NCI-H1436 treated with DMSO at 0.1 percent for 48 hours (cell line): ENCODE results near the gene TP63.

Source experiments
- DNase-seq: peaks from one replicate; lab custom pipeline; 2025; lab: John Stamatoyannopoulos, UW

The TP63 gene

GRCh38 chr3:189927975-189928895, 297.0 kb downstream of the TP63 start:
- DNase-seq: no peak

GRCh38 chr3:189936201-189936945, 305.2 kb downstream of the TP63 start:
- no peak for DNase-seq

GRCh38 chr3:189937302-189938127, 306.3 kb downstream of the TP63 start:
- DNase-seq: no peak

DNA sequence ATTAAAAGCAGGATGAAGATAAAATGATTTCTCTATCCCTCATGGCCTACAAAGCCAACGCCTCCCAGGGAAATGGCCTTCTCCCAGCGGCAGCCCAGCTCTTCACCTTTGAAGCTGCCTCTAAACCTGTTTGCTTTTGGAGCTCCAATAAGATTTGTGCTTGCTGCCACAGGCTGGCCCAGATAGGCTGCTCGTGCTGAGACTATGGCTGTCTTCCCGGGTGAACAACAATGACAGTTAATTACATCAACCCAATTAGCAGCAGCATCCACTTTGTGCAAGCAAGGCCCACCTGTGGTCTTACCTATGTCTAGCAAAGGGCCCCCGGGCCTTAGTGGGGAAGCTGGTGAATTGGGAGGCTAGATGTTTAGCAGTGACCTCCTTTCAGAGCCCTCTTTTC, 309.9 kb downstream of the TP63 start:
- peak; percentile 78 for DNase-seq

DNA sequence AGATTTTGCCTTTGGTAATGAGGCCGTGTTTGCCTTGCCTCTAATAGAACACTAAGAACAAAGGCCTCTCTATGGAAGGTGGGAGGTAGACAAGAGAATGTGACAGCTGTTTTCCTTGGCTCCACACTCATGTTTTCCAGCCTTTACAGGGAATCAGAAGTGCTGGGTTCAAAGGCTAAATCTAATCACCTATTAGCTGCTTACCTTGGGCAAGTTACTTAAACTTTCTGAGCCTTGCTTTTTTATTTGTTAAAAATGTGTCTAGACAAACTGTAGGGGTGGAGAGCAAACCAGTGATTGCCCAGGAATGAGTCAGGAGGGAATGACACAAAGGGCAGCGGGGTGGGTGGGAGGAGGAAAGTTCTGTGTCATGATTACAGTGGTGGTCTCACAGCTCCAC, 310.5 kb downstream of the TP63 start:
- peak; percentile 50 for DNase-seq

GRCh38 chr3:189942948-189943347, 311.8 kb downstream of the TP63 start:
- no peak for DNase-seq

GRCh38 chr3:189944285-189945145, 313.3 kb downstream of the TP63 start:
- DNase-seq: no peak

DNA sequence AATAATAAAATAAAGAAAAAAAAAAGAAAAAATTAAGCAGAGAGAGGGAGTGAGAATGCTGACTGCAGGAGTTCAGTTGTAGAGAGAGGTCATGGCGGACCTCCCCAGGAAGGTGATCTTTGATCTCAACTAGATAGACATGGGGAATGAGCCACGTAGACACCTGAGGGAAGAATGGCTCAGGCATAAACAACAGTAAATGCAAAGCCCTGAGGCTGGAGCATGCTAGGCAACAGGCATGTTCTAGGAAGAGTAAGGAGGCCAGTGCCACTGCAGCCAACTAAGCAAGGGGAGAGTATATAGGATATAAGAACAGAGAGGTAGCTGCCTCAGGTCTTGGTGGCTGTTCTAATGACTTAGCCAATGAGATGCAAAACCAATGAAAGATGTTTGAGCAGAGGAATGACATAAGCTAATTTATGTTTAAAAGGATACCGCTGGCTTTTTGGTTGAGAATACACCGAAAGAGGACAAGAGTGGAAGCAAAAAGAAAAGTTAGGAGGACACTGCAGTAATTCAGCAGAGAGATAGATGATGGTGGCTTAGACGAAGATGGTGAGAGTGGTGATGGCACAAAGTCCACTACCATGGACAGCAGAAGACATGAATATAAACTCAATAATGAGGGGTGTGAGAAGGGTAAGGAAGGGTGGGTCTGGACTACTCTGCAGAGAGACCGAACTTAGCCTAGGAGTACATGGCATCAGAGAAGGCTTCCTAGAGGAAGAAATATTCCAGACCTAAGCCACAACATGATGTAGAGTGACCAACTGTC, 314.9 kb downstream of the TP63 start:
- DNase-seq: no peak
